NCI-H1105 treated with DMSO at 0.1 percent for 48 hours (cell line): Measurements from ENCODE around the gene SHKBP1.
A peak's percentile ranks its signal among the peaks of the same experiment; 100 is the strongest.
"Not testable (repeated sequence)": the region's sequence is repeated elsewhere in the genome, so short reads cannot be mapped to it uniquely, and the experiment has no call there.

Source experiments
- DNase-seq: peaks from one replicate; lab custom pipeline; 2025; lab: John Stamatoyannopoulos, UW

Gene SHKBP1

DNA sequence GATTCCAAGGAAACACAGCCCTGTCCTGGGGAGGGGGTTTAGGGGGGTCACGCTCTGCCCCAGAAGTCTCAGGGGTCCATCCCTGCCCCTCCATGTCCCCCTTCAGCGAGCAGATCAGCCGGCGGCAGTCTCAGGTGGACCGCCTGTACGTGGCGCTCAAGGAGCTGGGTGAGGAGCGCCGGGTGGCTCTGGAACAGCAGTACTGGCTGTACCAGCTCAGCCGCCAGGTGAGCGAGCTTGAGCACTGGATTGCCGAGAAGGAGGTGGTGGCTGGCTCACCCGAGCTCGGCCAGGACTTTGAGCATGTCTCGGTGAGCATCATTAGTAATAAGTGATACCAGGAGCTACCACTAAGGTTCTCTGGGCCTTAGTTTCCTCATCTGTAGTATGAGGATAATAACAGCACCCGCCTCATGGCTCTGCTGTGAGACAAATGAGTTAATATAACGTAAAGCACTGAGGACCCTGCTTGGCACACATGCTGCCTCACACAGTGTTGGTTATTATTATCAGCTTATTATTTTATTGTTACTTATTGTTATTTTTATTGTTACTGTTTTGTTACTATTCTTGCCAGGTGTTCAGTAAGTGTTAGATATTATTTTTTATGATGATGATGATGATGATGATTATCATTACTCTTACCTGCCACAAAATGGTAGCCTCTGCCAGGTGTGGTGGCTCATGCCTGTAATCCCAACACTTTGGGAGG is 20.5 kb upstream of the SHKBP1 start:
- DNase-seq: no peak

DNA sequence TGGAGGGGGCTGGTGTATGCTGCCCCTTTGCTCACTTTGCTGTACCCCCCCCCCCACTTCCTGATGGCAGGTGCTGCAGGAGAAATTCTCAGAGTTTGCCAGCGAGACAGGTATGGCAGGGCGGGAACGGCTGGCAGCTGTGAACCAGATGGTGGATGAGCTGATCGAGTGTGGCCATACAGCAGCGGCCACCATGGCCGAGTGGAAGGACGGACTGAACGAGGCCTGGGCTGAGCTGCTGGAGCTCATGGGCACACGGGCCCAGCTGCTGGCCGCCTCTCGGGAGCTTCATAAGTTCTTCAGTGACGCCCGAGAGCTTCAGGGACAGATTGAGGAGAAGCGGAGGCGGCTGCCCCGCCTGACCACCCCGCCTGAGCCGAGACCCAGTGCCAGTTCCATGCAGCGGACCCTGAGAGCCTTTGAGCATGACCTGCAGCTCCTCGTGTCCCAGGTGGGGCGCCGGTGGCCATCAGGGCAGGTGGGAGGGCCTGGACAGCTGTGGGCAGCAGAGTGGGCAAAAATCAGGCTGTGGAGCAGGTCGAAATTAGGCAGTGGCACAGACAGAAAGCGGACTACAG is 19.6 kb upstream of the SHKBP1 start:
- DNase-seq: no peak

DNA sequence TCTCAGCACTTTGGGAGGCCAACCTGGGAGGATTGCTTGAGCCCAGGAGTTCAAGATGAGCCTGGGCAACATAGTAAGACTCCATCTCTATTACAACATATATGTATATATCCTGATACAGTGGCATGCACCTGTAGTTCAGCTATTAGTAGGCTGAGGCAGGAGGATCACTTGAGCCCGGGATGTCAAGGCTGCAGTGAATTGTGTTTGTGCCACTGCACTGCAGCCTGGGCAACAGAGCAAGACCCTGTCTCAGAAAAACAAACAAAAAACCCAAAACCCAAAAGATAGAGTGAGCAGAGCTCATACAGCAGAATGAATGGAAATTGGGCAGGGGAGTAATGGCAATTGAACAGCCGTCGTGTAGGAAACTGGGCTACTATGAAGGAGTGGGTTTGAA is 17.3 kb upstream of the SHKBP1 start:
- DNase-seq: no peak

DNA sequence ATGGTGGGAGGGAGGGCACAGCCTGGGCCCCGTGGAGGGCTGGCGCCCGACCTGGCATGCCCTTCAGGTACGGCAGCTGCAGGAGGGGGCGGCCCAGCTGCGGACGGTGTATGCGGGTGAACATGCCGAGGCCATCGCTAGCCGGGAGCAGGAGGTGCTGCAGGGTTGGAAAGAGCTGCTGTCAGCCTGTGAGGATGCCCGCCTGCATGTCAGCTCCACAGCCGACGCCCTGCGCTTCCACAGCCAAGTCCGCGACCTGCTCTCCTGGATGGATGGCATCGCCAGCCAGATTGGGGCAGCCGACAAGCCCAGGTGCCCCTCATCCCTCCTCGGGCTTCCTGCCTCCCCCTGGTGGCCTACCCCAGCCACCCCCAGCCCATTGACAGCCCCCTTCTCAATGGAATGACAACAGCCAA is 16.6 kb upstream of the SHKBP1 start:
- no peak for DNase-seq

DNA sequence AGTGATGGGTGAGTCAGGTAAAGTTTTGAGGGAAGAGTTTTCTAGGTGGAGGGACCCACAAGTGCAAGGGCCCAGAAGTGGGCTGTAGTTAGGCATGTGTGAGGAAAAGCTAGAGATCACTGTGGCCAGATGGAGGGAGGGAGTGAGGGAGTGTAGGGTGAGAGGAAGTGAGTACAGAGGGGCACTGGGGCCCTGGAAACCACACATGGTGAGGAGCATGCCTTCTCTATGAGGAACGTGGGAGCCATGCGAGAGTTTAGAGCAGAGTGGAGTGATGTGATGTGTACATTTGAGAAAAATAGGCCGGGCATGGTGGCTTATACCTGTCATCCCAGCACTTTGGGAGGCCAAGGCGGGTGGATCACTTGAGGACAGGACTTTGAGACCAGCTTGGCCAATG is 14.7 kb upstream of the SHKBP1 start:
- DNase-seq: no peak

DNA sequence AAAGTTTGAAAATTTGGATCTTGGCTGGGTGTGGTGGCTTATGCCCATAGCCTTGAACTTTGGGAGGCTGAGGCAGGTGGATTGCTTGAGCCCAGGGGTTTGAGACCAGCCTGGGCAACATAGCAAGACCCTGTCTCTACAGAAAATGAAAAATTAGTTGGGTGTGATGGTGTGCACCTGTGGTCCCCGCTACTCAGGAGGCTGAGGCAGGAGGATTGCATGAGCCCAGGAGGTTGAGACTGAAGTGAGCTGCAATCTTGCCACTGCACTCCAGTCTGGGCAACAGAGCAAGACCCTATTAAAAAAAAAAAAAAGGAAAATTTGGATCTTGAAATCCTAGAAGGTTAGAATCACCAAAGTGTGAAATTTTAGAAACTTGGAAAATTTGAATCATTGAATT is 12.1 kb upstream of the SHKBP1 start:
- DNase-seq: not testable (repeated sequence)

DNA sequence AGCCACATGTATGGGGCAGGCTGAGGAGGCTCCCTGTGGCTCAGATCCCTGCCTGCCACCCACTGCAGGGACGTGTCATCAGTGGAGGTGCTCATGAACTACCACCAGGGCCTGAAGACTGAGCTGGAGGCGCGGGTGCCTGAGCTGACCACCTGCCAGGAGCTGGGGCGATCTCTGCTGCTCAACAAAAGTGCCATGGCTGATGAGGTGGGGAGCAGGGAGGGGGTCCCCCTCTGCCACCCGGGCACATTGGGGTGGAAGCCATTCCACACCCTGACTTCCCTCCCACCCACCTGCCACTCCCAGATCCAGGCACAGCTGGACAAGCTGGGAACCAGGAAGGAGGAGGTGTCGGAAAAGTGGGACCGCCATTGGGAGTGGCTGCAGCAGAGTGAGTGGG is 11.3 kb upstream of the SHKBP1 start:
- no peak for DNase-seq

DNA sequence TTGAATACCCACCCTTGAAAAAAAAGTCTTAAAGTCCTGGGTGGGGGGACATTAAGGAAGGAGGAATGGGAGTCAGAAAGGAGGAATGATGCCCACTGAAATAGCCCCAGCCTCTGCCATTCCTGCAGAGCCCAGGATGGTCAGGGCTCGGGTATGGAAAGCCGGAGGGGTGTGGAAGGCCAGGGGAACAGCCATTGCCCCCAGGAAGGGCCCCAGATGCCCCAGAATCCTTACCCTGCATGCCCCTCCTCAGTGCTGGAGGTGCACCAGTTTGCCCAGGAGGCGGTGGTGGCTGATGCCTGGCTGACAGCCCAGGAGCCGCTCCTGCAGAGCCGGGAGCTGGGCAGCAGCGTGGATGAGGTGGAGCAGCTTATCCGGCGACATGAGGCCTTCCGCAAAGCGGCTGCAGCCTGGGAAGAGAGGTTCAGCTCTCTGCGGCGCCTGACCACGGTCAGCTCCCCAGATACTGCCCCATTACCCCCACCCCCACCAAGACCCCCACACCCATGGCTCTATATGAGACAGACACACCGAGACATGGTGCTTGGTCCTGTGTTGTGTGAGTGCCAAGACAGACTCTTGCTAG is 10.7 kb upstream of the SHKBP1 start:
- DNase-seq: no peak

DNA sequence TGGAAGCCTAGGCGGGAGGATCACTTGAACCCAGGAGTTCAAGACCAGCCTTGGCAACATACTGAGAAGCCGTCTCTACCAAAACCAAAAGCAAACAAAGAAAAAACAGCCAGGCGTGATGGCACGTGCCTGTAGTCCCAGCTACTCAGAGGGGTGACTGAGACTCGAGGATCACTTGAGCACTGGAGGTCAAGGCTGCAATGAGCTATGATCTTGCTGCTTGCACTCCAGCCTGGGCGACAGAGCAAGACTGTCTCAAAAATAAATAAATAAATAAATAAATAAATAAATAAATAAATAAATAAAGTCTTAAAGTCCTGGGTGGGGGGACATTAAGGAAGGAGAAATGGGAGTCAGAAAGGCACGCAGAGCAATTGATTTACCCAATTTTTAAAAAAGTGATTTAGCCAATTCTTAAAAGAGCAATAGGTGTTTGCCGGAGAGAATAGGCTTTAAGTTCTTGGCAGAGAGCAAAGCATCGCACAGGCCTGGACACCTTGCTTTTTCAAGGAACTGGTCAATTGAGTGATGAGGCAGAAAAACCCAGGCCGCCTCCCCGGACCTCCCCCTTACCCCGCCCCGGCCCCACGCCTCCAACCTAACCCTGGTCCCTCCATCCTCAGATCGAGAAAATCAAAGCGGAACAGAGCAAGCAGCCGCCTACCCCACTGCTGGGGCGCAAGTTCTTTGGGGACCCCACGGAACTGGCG is 9.5 kb upstream of the SHKBP1 start:
- no peak for DNase-seq

DNA sequence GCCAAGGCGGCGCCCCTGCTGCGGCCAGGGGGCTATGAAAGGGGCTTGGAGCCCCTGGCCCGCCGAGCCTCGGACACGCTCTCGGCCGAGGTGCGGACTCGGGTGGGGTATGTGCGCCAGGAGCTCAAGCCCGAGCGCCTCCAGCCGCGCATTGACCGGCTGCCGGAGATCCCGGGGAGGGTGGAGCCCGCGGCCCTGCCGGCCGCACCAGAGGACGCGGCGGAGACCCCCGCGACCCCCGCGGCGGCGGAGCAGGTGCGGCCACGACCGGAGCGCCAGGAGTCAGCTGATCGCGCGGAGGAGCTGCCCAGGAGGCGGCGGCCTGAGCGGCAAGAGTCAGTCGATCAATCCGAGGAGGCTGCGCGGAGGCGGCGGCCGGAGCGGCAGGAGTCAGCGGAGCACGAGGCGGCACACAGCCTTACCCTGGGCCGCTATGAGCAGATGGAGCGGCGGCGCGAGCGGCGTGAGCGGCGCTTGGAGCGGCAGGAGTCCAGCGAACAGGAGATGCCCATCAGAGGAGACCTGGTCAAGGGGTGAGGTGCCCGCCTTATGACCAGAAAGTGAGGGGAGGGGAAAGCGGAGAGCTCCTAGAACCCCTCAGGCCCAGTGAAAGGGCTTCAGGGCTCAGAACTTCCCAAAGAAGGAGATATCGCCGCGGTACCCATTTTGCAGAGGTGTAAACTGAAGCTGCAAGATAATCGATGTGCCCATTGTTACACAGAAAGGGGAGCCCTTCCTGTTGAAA is 8.8 kb upstream of the SHKBP1 start:
- DNase-seq: no peak

DNA sequence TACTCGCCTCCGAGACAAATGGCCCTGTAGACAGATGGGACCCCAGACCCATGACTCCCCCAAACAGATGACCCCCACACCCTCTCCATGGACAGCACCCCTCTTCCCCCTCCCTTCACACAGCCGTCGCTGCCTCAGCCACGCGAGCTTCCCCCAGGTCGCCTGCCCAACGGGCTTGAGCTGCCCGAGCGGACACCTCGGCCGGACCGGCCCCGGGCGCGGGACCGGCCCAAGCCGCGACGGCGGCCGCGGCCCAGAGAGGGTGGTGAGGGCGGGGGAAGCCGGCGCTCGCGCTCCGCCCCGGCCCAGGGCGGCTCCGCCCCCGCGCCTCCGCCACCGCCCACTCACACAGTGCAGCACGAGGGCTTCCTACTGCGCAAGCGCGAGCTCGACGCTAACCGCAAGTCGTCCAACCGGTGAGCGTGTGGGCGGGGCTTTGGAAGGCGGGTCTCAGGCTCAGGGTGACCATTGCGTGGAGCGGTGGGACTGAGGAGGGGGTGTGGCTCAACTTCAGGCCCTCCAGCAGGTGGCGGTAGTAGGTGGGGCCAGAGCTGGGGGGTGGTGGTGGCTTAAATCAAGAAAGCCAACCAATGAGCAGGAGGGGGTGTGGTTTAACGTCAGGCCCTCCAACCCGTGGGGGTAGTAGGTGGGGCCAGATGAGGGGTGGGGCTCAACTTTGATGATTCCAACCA is 6.2 kb upstream of the SHKBP1 start:
- DNase-seq: peak; percentile 97

DNA sequence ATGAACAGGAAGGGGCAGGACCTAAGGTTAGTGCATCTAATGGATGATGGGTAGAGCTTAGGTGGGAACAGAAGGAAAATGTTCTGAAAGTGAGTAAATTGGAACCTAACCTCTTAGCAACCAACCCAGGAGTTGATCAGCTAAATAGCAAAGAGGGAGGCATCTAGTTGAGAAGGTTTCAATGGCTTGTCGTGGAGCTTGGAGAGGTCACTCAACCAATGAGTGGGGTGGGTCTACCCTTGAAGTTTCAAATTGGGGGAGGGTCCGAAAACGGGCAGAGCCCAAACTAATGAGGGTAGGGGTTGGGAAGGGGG is 5.7 kb upstream of the SHKBP1 start:
- no peak for DNase-seq

DNA sequence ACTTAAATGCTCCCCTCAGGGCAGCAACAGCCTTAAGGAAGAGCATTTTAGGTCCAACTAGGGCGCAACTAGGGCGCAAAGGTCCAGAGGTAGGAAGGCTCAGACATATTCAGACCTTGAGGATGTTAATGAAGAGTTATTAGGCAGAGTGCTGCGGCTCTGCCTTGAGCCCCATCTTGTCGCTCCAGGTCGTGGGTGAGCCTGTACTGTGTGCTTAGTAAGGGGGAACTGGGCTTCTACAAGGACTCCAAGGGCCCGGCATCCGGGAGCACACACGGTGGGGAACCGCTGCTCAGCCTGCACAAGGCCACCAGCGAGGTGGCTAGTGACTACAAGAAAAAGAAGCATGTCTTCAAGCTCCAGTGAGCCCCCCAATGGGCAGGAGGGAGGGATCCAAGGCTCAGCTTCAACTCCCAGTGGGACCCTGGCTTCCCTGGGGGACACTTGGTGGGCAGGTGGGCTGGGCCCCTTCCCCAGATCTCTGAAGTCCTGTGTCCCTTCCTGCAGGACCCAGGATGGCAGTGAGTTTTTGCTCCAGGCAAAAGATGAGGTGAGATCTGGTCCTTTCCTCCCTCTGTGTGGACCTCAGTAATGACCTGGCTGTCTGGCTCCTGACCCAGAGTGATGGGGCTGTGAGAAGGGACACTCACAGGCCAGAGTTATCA is 4.7 kb upstream of the SHKBP1 start:
- no peak for DNase-seq

DNA sequence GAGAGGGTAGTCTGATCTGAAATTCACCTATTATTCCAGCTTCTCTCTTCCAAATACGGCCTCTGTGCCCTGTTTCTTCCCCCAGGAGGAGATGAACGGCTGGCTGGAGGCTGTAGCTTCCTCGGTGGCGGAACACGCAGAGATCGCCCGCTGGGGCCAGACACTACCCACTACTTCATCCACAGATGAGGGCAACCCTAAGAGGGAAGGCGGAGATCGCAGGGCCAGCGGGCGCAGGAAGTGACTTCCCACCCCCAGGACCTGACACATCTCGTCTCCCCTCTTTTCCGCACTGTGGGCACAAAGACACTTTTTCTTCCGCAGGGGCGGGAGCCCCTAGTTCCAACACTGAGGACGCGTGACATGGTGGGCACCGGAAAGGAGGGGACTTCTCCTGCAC is 1.3 kb upstream of the SHKBP1 start:
- no peak for DNase-seq

DNA sequence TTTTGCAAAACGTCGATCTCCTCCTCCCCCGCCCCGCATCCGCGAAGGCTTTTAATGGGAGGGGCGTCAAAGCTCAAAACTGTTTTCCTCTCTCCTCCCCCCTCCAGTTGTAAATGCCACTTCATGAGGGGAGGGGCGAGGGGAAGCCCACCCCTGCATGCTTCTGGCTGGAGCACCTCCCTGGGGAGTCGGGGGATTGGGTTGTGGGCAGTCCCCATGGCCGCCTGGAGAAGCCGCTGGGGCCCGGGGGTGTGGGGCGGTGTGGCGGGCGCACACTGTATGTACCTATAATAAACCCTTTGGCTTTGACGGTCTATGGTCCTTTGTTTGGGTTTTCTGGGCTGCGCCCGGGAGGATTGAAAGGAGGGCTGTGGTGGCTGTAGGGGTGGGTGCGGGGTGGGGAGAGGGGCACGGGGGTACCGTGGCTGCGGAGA is 505 bp upstream of the SHKBP1 start:
- DNase-seq: peak; percentile 56

DNA sequence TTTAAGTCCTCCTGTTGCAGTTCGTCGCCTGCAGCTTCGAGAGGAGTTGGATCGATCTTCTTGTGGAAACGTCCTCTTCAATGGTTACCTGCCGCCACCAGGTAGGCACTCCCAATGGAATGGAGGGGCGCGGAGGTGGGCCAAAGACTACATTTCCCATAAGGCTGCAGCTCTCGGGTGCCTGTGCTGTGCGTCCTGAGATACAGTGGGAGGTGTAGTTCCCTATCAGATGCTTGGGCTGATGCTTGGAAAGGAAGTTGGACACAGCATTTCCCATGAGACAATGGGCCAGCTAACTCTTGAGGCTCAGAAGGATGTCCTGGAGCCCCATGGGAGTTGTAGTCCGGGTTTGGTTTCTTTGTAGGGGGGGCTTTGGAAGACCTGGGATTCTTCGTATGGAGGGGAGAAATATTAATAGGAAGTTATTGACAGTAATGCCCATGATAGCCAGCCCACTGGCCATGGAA is 1.8 kb downstream of the SHKBP1 start:
- peak; percentile 12 for DNase-seq

DNA sequence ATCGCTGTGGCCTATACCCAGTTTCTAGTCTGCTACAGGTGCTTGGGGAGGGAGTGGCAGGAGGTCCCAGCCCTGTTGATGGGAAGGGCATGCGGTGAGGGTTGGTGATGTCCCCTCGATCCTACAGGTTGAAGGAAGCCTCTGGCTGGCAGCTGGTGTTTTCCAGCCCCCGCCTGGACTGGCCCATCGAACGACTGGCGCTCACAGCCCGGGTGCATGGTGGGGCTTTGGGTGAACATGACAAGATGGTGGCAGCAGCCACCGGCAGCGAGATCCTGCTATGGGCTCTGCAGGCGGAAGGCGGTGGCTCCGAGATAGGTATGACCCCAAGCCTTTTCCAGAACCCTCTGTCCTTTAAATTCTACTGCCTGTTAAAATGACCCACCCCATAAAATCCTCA is 3.9 kb downstream of the SHKBP1 start:
- DNase-seq: no peak

DNA sequence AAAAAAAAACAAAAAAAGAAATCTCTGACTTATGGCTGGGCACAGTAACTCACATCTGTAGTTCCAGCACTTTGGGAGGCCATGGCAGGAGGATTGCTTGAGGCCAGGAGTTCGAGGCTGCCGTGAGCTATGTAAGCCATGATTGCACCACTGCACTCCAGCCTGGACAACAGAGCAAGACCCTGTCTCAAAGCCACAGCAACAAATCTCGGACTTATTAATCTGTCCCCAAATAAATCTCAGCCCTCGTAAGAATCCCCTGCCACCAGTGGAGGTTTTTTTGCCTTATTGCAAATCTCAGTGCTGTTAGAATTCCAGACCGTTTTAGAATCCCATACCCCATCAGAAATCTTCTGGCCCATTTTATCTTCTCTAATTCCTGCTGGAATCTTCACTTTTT is 4.9 kb downstream of the SHKBP1 start:
- DNase-seq: no peak

DNA sequence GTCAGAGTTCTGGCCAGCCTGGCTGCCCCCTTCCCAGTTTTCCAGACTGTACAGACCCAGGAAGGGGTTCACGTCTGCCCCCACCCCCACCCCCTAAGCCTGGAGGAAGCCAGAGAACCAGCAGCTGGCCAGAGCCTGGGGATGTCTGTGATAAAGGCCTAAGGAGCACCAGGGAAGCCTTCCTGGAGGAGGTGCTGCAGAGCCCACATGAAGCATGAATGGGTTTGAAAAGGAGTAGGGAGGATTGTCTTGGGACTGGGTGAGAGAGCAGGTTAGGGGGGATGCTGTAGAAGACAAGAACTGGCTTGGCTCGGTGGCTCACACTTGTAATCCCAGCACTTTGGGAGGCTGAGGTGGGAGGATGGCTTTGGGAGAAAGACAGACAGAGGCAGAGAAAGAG is 5.8 kb downstream of the SHKBP1 start:
- DNase-seq: no peak

DNA sequence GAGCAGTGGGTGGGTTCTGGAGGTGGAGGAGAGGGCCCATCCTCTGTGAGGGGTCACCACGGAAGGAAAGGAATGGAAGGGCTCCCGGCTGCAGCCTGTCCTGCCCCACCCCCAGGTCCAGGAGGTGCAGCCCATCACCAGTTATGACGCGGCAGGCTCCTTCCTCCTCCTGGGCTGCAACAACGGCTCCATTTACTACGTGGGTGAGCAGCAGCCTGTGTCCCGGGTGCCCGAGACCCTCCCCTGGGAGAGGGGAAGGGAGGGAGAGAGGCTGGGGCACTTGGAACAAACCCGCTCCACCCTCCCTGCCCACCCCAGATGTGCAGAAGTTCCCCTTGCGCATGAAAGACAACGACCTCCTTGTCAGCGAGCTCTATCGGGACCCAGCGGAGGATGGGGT is 6.6 kb downstream of the SHKBP1 start:
- DNase-seq: no peak

DNA sequence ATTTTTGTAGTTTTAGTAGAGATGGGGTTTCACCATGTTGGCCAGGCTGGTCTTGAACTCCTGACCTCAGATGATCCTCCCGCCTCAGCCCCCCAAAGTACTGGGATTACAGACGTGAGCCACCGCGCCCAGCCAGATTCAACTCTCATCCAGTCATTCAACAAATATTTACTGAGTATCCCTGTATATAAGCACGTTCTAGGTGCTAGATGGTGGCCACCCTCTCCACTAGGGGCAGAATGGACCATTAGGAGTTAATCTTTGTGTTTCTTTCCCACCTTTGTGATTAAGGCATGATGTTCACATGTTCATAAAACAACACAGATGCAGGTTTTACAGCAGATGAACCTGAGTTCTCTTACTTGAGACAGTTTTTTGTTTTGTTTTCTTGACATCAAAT is 7.3 kb downstream of the SHKBP1 start:
- no peak for DNase-seq
